Endothelial cell of umbilical vein (primary cell): ENCODE results near the gene SERPIND1. TPM values are rescaled to one million over a fixed set of nuclear protein-coding genes. Genes with fewer than 3 reads are reported as not detected.

Experiments used
- BruUV-seq: library from RNA; stranded (reverse); fragments of 400-500 nt; replicated peaks from 2 replicates; lab custom pipeline; 2021; lab: Mats Ljungman, UMichigan
- CTCF ChIA-PET: fragments of 300-600, 350-600 bp; sonication (Branson Sonifier 250); formaldehyde crosslinking; loops from one replicate; lab custom pipeline; 2021; ENCODE audit warnings: antibody characterized with exemption, inconsistent platforms; lab: Charles Lee
- POLR2A ChIA-PET: fragments of 300-600, 350-600 bp; sonication (Branson Sonifier 250); formaldehyde crosslinking; loops from one replicate; lab custom pipeline; 2021; ENCODE audit warnings: antibody characterized with exemption, inconsistent platforms; lab: Charles Lee
- DNase-seq: peaks from one replicate; pipeline ENCODE4 v3.0.0-alpha.2; 2011; ENCODE audit warnings: low read depth, low spot score
- FAIRE-seq: peaks from 2 replicates; lab custom pipeline; 2011; peaks lifted over from hg19 to GRCh38; lab: Jason Lieb, UNC
- H2AFZ ChIP-seq: 2 replicates; pipeline ENCODE4 v1.6.0; 2012; ENCODE audit warnings: low read depth, low read length, control low read depth, inconsistent platforms
- H3K27ac ChIP-seq: 2 replicates; pipeline ENCODE4 v1.5.1; 2011; ENCODE audit warnings: low read depth, mild to moderate bottlenecking, control low read depth, low read length, moderate library complexity; ENCODE audit not compliant: insufficient read depth
- H3K27me3 ChIP-seq, 2 experiments: 2 replicates each; pipeline versions ENCODE4 v1.6.0 to v1.6.1; 2011; ENCODE audit warnings: low read length in 2 of 2, mixed read lengths in 1 of 2; ENCODE audit not compliant: control insufficient read depth in 2 of 2, insufficient read depth in 2 of 2
- H3K36me3 ChIP-seq, 2 experiments: 2 replicates in 1 of 2; 3 replicates in 1 of 2; pipeline ENCODE4 v1.5.1; 2011; ENCODE audit warnings: low read length in 2 of 2, mild to moderate bottlenecking in 1 of 2, moderate library complexity in 1 of 2; ENCODE audit not compliant: control insufficient read depth in 2 of 2, insufficient read depth in 2 of 2; ENCODE audit errors: extremely low read depth in 1 of 2
- H3K4me1 ChIP-seq: 3 replicates; pipeline ENCODE4 v1.5.1; 2011; ENCODE audit warnings: mild to moderate bottlenecking, low read length; ENCODE audit not compliant: control insufficient read depth, insufficient read depth; ENCODE audit errors: extremely low read depth
- H3K4me2 ChIP-seq: 2 replicates; pipeline ENCODE4 v1.6.1; 2011; ENCODE audit warnings: low read length, control low read depth, mixed read lengths; ENCODE audit not compliant: insufficient read depth
- H3K4me3 ChIP-seq, 3 experiments: fragments of 200-600 bp in 1 of 3; sonication (generic), shearing (Covaris generic) in 1 of 3; replicated peaks in 1 of 3; 2 replicates each; pipeline ENCODE4 v1.5.1; 2011 to 2016; ENCODE audit warnings: control low read depth in 3 of 3, low read length in 3 of 3, mild to moderate bottlenecking in 2 of 3, inconsistent platforms in 1 of 3, low read depth in 1 of 3, moderate library complexity in 1 of 3; ENCODE audit not compliant: insufficient read depth in 1 of 3
- H3K79me2 ChIP-seq: 2 replicates; pipeline ENCODE4 v1.6.0; 2012; ENCODE audit warnings: low read length, inconsistent platforms; ENCODE audit not compliant: control insufficient read depth, insufficient read depth
- H3K9ac ChIP-seq: replicated peaks from 2 replicates; pipeline ENCODE3; 2011; ENCODE audit warnings: low read length, control low read depth; ENCODE audit not compliant: insufficient read depth; ENCODE audit errors: extremely low read depth
- H3K9me1 ChIP-seq: replicated peaks from 3 replicates; pipeline ENCODE4 v1.6.0; 2011; ENCODE audit warnings: mild to moderate bottlenecking, low read length; ENCODE audit not compliant: control insufficient read depth, insufficient read depth; ENCODE audit errors: extremely low read depth
- H3K9me3 ChIP-seq: replicated peaks from 2 replicates; pipeline ENCODE4 v1.5.1; 2012; ENCODE audit warnings: low read length, inconsistent platforms; ENCODE audit not compliant: control insufficient read depth, insufficient read depth
- H4K20me1 ChIP-seq: replicated peaks from 2 replicates; pipeline ENCODE3; 2011; ENCODE audit warnings: mild to moderate bottlenecking, low read length; ENCODE audit not compliant: control insufficient read depth, insufficient read depth; ENCODE audit errors: extremely low read depth
- EZH2 ChIP-seq: IDR thresholded peaks from 2 replicates; pipeline ENCODE4 v1.6.1; 2012; ENCODE audit warnings: borderline replicate concordance, low read depth, mild to moderate bottlenecking, moderate library complexity, low read length, inconsistent platforms; ENCODE audit not compliant: severe bottlenecking
- FOS ChIP-seq: IDR thresholded peaks from 2 replicates; pipeline ENCODE4 v1.6.1; 2011; ENCODE audit warnings: mild to moderate bottlenecking, low read length, moderate library complexity, borderline replicate concordance; ENCODE audit not compliant: insufficient read depth
- GATA2 ChIP-seq: IDR thresholded peaks from 2 replicates; pipeline ENCODE4 v1.7.0; 2011; ENCODE audit warnings: low read depth, mild to moderate bottlenecking, moderate library complexity, mixed read lengths, low read length; ENCODE audit not compliant: insufficient read length, insufficient read depth
- JUN ChIP-seq: IDR thresholded peaks from 2 replicates; pipeline ENCODE4 v1.6.1; 2011; ENCODE audit warnings: borderline replicate concordance, low read depth; ENCODE audit not compliant: insufficient read length, insufficient read depth
- MYC ChIP-seq: IDR thresholded peaks from one replicate; pipeline ENCODE4 v1.6.1; 2011; ENCODE audit warnings: mild to moderate bottlenecking, low read depth, low read length
- POLR2A ChIP-seq: IDR thresholded peaks from 2 replicates; pipeline ENCODE4 v1.6.1; 2012; ENCODE audit warnings: low read depth, mild to moderate bottlenecking, control low read depth, low read length
- POLR2AphosphoS5 ChIP-seq: IDR thresholded peaks from 2 replicates; pipeline ENCODE4 v1.6.1; 2012; ENCODE audit warnings: low read depth, mild to moderate bottlenecking, control low read depth, low read length, moderate library complexity; ENCODE audit not compliant: insufficient read depth
- dilution Hi-C: fragments of 300-500 bp; cut with MboI; formaldehyde crosslinking; loops from one replicate; pipeline ENCODE4 v1.15.0; 2019; ENCODE audit warnings: low sequenced_read_pairs; ENCODE audit not compliant: extremely low pct_ligation_motif_present
- intact Hi-C: fragments of 100-400 bp; cut with micrococcal nuclease; formaldehyde crosslinking; loops from one replicate; pipeline ENCODE4 v1.10.0; 2022
- polyA plus RNA-seq, 4 experiments: library from polyadenylated mRNA; depleted of rRNA in 3 of 4; stranded (reverse) in 3 of 4; unstranded in 1 of 4; fragments of >200 nt; gene quantifications; 2 replicates each; pipeline versions ENCODE4 v1.2.1 to v1.2.3, GENCODE V29; 2011 to 2012; ENCODE audit warnings: missing spikeins in 1 of 4
- total RNA-seq: library from RNA; stranded (reverse); gene quantifications from 2 replicates; pipeline ENCODE4 v1.2.3, GENCODE V29; 2021
- TF ChIP-seq, protein P1 (sequence below), 2 donors: IDR thresholded peaks; 1 replicate in 1 of 2; 2 replicates in 1 of 2; pipeline ENCODE4 v1.5.1; 2011; ENCODE audit warnings: low read length in 2 of 2, mild to moderate bottlenecking in 2 of 2, moderate library complexity in 2 of 2, control low read depth in 1 of 2, inconsistent platforms in 1 of 2, low read depth in 1 of 2; ENCODE audit not compliant: insufficient read depth in 1 of 2; ENCODE audit errors: extremely low read depth in 1 of 2
- TF ChIP-seq, protein P2 (sequence below): IDR thresholded peaks from 2 replicates; pipeline ENCODE4 v1.6.1; 2011; ENCODE audit not compliant: insufficient read depth, insufficient read length

Gene SERPIND1
- total and polyA plus RNA-seq, 2 donors (not counting 3 experiments of a cell fraction or from before 2014, with no cell fraction given) = 0.94 to 1.8 TPM

DNA sequence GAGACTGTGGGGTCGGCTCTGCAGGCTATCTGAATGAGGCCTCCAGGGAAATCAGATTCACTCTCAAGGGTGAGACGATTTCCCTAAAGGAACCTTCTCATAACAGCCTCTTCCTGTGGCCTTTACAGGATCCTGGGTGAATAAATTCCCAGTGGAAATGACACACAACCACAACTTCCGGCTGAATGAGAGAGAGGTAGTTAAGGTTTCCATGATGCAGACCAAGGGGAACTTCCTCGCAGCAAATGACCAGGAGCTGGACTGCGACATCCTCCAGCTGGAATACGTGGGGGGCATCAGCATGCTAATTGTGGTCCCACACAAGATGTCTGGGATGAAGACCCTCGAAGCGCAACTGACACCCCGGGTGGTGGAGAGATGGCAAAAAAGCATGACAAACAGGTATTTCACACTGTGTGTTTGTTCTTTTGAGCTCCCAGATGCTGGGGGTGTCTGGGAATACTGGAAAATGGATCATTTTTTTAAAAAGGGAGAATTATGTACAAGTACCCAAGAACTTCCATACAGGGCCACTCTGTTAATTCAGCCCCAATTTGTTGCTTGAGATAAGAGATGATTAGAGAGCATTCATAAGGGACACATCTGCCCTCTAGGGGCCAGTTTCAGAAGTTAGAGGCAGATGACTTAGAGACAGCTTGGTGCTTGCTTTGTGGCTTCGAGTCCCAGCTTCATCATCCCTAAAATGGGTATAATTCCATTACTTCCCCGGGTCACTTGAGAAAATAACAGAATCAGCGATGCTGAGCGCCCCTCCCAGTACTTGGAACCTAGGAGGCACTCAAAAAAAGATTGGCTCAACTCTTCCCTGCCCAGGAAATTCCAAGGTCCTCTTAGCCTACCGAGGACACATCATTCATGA lies 10.2 kb downstream of the SERPIND1 start:
- POLR2A ChIA-PET = no interaction called here
- H3K27ac ChIP-seq = peak overlapping the region; percentile 97
- peak overlapping the region; percentile 66 for H3K9ac ChIP-seq
- CTCF ChIA-PET = interaction anchor here (0.6 to 4.4 kb wide), 33 partner anchors 9 to 366 kb away, joined by 3 to 62 read pairs (median 6); partner anchors contain the start of gene SERPIND1
- peaks cover 55% of the 10 kb centered on the region for H3K4me1 ChIP-seq
- TF ChIP-seq JUN = peak; percentile 81
- TF ChIP-seq, protein P1, sequence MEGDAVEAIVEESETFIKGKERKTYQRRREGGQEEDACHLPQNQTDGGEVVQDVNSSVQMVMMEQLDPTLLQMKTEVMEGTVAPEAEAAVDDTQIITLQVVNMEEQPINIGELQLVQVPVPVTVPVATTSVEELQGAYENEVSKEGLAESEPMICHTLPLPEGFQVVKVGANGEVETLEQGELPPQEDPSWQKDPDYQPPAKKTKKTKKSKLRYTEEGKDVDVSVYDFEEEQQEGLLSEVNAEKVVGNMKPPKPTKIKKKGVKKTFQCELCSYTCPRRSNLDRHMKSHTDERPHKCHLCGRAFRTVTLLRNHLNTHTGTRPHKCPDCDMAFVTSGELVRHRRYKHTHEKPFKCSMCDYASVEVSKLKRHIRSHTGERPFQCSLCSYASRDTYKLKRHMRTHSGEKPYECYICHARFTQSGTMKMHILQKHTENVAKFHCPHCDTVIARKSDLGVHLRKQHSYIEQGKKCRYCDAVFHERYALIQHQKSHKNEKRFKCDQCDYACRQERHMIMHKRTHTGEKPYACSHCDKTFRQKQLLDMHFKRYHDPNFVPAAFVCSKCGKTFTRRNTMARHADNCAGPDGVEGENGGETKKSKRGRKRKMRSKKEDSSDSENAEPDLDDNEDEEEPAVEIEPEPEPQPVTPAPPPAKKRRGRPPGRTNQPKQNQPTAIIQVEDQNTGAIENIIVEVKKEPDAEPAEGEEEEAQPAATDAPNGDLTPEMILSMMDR (IDR thresholded peaks at IDR 0.05; ENCODE audit: extremely low read depth in 1 of 2, insufficient read depth in 1 of 2, low read depth in 1 of 2, low read length in 2 of 2) = peak; percentile 76 to 77
- TF ChIP-seq, protein P2, sequence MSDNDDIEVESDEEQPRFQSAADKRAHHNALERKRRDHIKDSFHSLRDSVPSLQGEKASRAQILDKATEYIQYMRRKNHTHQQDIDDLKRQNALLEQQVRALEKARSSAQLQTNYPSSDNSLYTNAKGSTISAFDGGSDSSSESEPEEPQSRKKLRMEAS = no peak
- peak; percentile 22 for TF ChIP-seq POLR2A
- no peak for TF ChIP-seq EZH2
- peak; percentile 95 for TF ChIP-seq FOS
- TF ChIP-seq GATA2 = peak; percentile 91
- TF ChIP-seq POLR2AphosphoS5 = peak; percentile 73
- no peak for TF ChIP-seq MYC
- DNase-seq (peak; percentile 85), FAIRE-seq (peak; percentile 95)
- no peaks in the 10 kb centered on the region for H3K27me3 ChIP-seq
- H3K36me3 ChIP-seq = peaks cover 3 to 6% of the 10 kb centered on the region in 2 experiments
- no peaks in the 10 kb centered on the region for H3K9me1 ChIP-seq
- no peaks in the 10 kb centered on the region for H3K9me3 ChIP-seq
- H3K4me2 ChIP-seq = peak overlapping the region; percentile 61
- intact Hi-C loops (loop anchor here (1.0 to 5.0 kb wide), 4 partner anchors 74 to 222 kb away; partner anchors contain the start of gene PI4KA), dilution Hi-C loops (no loop called here)
- TSS peak; percentile 27 for BruUV-seq
- peak overlapping the region in 1 of 3 experiments; percentile 32 for H3K4me3 ChIP-seq
- no peaks in the 10 kb centered on the region for H4K20me1 ChIP-seq
- no peaks in the 10 kb centered on the region for H3K79me2 ChIP-seq
- H2AFZ ChIP-seq = no peak overlapping the region
